ENCODE data around the gene JOSD1. TPM values are rescaled to one million over a fixed set of nuclear protein-coding genes. Genes with fewer than 3 reads are reported as not detected.

The JOSD1 gene
- total and polyA plus RNA-seq, 2 of the 4 experiments (the other 2 are of a cell fraction) = 30.2 to 35.8 TPM

GRCh38 chr22:38720350-38720749, 19.6 kb upstream of the JOSD1 start:
- Histone ChIP-seq H3K4me3 (ENCODE audit: insufficient read depth, low read depth, low read length) (no peak overlapping the region), H4K5ac (ENCODE audit: low read depth, low read length) (no peak overlapping the region), H3K4me1 (ENCODE audit: control insufficient read depth, insufficient read depth, low read length) (peaks cover 2% of the 10 kb centered on the region), H2AK5ac (ENCODE audit: low read depth, low read length) (no peak overlapping the region), H2BK5ac (ENCODE audit: low read depth, low read length, poor library complexity, severe bottlenecking) (no peak overlapping the region), H3K14ac (replicated peaks; ENCODE audit: low read depth, low read length) (no peak overlapping the region), H2BK15ac (ENCODE audit: low read depth, low read length) (no peak overlapping the region), H3K36me3 (ENCODE audit: control insufficient read depth, insufficient read depth, low read length) (peaks cover 45% of the 10 kb centered on the region), H3K27me3 (ENCODE audit: control insufficient read depth, insufficient read depth, low read length) (no peaks in the 10 kb centered on the region), H3K9me3 (ENCODE audit: control insufficient read depth, insufficient read depth, low read length) (no peaks in the 10 kb centered on the region), H4K91ac (ENCODE audit: insufficient read depth, low read depth, low read length) (no peak overlapping the region), H2AK9ac (replicated peaks; ENCODE audit: low read depth, low read length, poor library complexity) (no peak overlapping the region), H4K8ac (ENCODE audit: low read depth in 2 of 2, low read length in 2 of 2) (no peak overlapping the region), H4K20me1 (ENCODE audit: insufficient read depth, low read length) (peaks cover 30% of the 10 kb centered on the region), H2BK120ac (ENCODE audit: low read depth, low read length) (no peak overlapping the region), H3K56ac (ENCODE audit: extremely low read depth, insufficient read depth, low read length) (no peak overlapping the region), H3K27ac (ENCODE audit: insufficient read depth, low read length) (no peak overlapping the region), H3K23ac (ENCODE audit: low read depth, low read length) (no peak overlapping the region), H3K9me1 (ENCODE audit: insufficient read depth, low read length) (peaks cover 25% of the 10 kb centered on the region), H3K4ac (ENCODE audit: low read depth, low read length) (no peak overlapping the region), H2AFZ (replicated peaks; ENCODE audit: low read length, poor library complexity) (no peak overlapping the region), H3K79me1 (ENCODE audit: low read depth in 1 of 2, low read length in 2 of 2) (peaks cover 29 to 73% of the 10 kb centered on the region in 2 experiments), H3K4me2 (ENCODE audit: low read depth, low read length) (no peak overlapping the region), H2BK20ac (ENCODE audit: low read depth, low read length) (no peak overlapping the region), H3K18ac (ENCODE audit: low read depth, low read length) (no peak overlapping the region), H3K9ac (ENCODE audit: low read depth, low read length) (no peak overlapping the region)
- in situ Hi-C loops (cut with MboI; ENCODE audit: low sequenced_read_pairs) = no loop called here
- no CpG with 5 or more reads among the region's 3 CpGs for WGBS, 2 experiments (ENCODE audit: extremely low coverage in 2 of 2, insufficient read length in 1 of 2)
- BruUV-seq (replicated peaks) = no TSS peak
- no peak for TF ChIP-seq BHLHE40 (IDR thresholded peaks at IDR 0.05; ENCODE audit: low read depth, low read length)
- no peak for TF ChIP-seq RAD21 (IDR thresholded peaks at IDR 0.05; ENCODE audit: low read length)
- POLR2A ChIA-PET (ENCODE audit: unreplicated experiment) = no interaction called here
- CTCF ChIA-PET = no interaction called here
- DNase-seq (no peak), ATAC-seq (ENCODE audit: low read depth) (no peak)
- intact Hi-C loops (cut with micrococcal nuclease) = no loop called here
- dilution Hi-C loops (cut with HindIII; ENCODE audit: low sequenced_read_pairs, unreplicated experiment) = no loop called here

All from IMR-90 (cell line).